GM12874 (cell line): Measurements from ENCODE around the gene FBXL22.

Source experiments
- TF ChIP-seq, protein P1 (sequence below): IDR thresholded peaks from 2 replicates; pipeline ENCODE4 v1.5.1; 2011; ENCODE audit warnings: low read depth, mild to moderate bottlenecking, control low read depth, low read length, moderate library complexity; ENCODE audit not compliant: insufficient read depth

FBXL22 gene

DNA sequence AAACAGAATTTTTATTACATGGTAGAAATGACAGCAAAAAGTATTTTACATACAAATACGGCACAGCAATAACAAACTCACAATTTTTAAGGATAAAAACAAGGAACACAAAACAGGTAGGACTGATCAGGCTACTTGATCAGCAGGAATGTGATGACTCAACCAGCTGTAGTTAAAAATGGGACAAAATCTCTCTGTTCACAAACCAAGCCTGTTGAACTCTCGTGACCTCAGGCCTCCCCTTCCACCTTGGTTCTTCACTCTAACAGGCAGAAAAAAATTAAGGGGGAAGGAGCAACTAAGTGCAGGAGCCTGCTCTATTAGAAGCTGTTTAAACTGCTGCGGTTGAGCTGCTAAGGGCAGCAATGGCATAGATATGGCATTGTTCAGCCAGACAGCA is 18.7 kb downstream of the FBXL22 start:
- TF ChIP-seq, protein P1, sequence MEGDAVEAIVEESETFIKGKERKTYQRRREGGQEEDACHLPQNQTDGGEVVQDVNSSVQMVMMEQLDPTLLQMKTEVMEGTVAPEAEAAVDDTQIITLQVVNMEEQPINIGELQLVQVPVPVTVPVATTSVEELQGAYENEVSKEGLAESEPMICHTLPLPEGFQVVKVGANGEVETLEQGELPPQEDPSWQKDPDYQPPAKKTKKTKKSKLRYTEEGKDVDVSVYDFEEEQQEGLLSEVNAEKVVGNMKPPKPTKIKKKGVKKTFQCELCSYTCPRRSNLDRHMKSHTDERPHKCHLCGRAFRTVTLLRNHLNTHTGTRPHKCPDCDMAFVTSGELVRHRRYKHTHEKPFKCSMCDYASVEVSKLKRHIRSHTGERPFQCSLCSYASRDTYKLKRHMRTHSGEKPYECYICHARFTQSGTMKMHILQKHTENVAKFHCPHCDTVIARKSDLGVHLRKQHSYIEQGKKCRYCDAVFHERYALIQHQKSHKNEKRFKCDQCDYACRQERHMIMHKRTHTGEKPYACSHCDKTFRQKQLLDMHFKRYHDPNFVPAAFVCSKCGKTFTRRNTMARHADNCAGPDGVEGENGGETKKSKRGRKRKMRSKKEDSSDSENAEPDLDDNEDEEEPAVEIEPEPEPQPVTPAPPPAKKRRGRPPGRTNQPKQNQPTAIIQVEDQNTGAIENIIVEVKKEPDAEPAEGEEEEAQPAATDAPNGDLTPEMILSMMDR: no peak

DNA sequence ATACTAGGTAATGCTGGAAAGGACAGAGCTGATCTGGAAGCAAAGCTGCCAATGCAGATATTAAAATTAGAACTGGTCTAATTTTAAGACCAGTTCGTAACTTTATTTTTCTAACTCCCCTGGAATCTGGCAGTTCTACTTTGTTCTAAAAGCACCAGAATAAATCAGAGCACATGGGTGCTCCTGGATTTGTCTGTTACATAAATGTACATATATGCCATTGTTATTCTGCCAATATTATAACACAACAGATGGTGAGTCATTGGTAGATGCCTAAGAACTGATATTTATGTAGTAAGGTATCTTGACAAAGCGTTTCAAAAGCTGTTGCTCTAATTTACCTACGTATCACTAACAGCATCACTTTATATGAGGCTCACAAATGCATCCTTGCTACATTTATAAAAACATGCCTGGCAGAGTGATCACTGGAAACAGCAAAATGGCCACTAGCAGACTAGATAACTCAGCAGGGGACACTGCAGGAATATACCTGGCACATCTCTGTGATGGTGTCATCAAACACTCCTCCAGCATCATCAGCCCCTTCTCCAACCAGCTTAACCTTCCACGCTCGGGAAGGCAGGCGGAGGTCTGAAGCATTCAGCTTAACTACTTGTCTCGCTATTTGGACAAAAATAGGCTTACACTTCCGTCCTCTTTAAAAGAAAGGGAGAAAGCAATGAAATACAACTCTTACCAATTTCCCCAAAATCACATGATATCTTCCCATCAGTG is 26.2 kb downstream of the FBXL22 start:
- TF ChIP-seq, protein P1: no peak

DNA sequence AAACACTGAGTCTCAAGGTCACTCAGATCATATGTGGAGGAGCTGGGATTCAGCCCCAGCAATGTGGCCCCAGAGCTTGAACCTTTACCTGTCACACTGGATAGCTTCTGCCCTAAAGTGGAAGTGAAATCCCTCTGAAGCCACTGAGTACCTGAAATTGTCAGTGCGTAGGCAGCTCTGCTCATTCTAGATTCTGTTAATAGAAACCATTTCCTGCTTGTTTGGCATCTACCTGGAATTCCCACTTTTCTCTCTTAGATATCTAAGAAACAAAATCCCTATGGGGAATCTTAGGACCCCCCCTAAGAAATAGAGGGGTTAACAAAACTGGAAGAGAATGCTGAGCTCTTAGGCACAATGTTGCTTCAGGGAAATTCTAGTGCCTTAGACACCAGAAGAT is 29.8 kb downstream of the FBXL22 start:
- TF ChIP-seq, protein P1: no peak

DNA sequence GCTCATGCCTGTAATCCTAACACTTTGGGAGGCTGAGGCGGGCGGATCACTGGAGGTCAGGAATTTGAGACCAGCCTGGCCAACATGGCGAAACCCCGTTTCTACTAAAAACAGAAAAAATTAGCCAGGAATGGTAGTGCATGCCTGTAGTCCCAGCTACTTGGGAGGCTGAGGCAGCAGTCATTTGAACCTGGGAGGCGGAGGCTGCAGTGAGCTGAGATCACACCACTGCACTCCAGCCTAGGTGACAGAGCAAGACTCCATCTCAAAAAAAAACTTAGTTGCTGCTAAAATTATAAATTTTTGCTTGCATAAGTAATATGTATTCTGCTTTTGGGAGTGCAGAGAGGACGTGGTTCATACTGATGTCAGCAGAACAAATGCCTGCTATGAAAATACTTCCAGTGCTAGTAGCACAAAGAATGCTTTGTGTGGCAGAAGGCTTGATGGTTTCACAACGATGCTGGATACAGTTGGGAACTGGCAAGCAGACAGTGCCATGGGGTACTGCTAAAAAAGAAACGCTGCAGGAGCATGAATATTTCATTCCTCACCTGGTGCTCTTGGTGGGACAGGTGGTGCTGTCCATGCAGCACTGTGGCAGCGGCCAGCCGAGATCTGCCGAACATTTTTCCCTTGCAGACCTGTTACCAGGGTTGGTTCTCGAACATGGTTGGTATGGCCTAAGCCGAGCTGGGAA is 31.1 kb downstream of the FBXL22 start:
- TF ChIP-seq, protein P1: no peak

DNA sequence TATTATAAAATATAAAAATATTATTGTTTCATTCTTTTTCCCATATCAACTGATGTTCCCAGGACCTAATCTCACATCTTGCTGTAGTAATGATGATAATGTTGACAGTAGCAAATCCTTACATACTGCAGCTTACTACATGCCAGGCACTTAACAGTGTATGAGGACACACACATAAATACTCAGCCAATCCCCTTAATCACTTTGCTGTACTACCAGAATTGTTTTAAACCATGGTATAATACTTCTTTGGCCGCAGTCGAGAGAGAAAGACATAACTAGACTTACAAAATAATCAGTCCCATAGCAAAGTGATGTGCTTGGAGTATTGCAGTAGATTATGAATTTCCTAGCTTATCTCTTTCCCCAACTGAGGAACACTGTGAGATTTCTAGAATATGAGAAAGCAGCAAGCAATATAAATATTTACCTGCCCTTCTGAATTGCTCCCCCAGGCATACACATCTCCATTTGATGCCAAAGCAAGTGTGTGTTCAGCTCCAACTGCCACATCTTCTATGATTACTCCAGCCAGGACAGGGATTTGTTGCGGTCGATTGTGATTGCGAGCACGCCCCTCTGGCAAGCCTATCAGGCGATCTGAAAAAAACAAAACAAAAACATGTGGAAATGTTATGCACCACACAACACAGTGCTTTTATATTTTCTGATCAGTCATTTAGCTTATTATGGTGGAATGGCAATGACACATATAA is 33.0 kb downstream of the FBXL22 start:
- TF ChIP-seq, protein P1: no peak

DNA sequence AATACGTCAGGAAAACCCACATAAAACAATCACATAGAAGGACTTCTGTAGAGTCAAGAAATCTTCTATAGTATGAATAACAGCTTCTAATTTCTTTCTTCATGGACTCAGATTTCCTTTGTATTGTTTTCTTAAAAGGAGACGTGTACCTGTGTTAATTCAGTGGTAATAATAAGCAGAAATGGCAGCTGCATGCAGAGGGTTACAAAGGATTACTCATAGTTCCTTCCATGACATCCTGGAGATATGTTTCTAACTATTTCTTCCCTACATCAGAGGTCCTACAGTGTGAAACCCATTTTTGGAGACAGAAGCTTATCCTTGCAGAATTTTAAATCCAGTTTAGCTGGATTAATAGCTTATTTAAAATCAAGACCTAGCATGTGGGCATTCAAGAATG is 36.1 kb downstream of the FBXL22 start:
- TF ChIP-seq, protein P1: no peak

DNA sequence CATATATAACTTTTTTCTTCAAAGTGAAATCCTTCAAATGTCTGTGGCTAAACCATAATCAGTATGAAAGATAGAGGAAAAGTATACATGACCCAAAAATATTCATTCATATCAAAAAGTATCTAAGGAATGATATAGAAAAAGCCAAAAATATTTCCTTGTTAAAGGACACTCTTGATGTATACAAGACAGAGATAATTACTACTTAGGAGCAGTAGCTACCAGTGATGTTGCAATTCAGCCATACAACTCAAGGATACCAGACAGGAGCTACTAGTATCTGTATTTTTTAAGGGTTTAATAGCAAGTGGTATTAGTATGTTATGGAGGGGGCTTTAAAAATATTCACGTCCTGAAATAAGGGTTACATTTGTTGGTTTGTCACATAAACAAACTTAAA is 37.0 kb downstream of the FBXL22 start:
- TF ChIP-seq, protein P1: no peak
